ENCODE data around the gene DCAF4.
"Not testable (repeated sequence)": the region's sequence is repeated elsewhere in the genome, so short reads cannot be mapped to it uniquely, and the experiment has no call there.

The DCAF4 gene

DNA sequence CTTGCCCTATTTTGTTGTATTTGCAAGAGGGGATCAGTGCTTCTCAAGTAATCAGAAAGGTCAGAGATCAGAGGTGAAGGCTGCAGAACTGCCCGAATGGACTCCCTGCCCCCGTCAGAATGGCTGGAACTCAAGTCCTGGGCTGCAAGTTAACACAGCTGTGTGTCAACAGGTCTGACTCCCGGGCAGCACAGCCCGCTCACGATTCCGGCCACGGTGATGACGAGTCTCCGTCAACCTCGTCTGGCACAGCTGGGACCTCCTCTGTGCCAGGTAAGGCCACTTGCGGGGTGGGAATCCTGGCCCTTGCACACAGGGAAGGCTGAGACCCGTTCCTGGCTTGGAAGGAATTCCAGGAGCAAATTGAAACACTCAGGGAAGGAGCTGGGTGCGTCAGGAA lies 13.4 kb downstream of the DCAF4 start:
- no peak for DNase-seq

DNA sequence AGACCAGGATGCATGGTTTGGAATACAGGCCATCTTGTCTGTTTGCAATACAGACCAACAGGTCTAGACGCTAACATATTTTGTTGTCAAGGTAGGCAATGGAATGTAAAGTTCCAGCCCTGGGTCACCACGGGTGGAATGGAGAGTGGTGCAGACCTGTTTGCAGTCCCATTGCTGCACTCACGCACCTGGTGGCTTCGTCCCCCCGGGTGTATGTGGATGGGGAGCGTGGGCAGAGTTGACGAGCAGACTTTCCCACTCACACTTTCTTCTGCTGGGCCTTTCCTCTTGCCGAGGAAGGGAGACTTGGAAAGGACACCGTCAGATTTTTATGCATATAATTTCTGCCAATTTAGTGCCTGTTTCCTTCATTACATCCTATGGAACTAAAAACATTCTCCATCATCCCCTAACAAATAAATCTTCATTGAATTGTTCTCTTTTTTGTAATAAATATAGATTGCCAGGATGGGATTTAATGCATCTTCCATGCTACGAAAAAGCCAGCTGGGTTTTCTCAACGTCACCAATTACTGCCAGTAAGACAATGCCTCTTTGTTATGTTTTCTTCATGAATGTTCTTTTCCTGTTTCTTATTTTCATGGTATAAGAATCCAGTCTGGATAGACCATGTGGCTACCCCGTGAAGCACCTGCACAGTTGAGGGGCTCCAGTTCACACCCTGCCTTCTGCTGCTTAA lies 15.2 kb downstream of the DCAF4 start:
- DNase-seq = no peak

DNA sequence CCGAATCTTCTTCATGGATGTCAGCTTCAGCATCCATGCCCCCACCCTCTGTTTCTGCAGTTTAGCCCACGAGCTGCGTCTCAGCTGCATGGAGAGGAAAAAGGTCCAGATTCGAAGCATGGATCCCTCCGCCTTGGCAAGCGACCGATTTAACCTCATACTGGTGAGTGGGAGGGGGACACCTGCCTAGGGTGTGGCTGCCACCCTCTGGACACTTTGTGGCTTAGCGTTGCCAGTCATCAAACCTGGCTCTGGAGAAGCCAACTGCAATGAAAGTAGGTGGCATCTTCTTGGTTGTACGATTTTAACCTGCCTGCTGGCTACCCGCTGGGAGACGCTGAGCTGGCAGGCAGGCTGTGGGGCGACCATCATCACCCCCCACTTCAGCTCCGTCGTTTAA lies 16.7 kb downstream of the DCAF4 start:
- no peak for DNase-seq

DNA sequence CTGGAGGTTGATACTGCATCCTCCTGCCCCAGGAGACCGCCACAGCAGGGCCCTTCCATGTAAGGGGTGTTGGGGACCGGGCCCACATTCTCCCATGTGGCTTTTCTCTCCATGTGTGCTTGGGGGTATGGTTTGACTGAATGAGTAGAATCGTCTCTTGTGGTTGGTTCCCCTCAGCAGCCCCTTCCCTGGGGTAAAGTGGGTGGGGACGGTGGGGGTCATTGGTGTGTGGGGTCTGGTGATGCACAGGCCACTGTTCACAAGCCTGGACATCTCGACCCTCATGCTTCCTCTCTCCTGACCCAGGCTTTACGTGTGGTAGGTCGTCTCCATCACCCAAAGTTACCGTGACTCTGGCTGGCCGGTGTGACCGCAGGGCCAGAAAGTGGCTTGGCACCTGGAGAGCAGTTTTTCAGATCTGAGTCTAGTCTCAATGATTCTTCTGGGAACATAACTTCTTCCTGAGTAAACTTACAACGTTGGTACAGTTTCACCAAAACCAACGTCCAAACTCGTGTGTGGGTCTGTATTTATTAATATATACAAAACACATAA lies 17.7 kb downstream of the DCAF4 start:
- DNase-seq = no peak

DNA sequence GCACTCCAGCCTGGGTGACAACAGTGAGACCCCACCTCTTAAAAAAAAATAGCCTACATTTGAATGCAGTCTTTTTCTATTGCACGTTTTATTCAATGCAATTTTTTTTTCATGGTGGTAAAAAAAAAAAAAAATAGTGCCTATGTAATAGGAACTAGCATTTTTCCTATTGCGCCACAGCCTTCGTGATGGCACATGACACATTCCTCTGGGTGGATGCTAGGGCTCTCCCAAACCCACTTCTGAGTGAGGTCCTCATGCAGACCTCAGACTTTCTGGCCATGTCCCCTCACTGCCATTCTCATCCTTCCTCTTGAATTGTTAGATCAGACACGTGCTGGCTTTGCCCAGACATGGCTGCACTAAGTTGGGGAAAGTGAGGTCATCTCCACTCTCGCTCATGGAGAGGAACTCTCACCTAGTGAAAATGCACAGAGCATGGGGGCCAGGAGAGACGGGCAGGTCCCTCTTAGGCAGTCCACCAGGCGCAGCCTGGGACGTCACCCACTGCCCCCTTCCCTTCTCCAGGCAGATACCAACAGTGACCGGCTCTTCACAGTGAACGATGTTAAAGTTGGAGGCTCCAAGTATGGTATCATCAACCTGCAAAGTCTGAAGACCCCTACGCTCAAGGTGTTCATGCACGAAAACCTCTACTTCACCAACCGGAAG lies 19.2 kb downstream of the DCAF4 start:
- no peak for DNase-seq

DNA sequence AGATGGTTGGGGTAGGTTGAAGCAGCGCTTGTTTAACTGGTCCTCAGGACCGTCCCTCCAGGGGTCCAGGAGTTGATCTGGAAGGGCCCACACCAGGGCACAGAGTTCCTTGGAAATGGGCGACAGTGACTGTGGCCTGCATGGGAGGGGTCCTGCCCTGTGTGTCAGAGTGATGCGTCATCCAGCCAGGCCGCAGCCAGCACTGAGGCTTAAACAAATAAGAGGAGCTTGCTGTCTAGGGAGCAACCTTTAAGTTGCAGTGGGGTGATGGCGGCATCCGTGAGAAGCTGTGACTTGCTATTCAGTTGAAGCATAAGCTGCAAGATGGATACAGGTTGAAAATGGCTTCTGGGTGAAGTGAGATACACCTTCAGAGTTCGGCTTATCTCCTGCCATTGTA lies 20.2 kb downstream of the DCAF4 start:
- no peak for DNase-seq

DNA sequence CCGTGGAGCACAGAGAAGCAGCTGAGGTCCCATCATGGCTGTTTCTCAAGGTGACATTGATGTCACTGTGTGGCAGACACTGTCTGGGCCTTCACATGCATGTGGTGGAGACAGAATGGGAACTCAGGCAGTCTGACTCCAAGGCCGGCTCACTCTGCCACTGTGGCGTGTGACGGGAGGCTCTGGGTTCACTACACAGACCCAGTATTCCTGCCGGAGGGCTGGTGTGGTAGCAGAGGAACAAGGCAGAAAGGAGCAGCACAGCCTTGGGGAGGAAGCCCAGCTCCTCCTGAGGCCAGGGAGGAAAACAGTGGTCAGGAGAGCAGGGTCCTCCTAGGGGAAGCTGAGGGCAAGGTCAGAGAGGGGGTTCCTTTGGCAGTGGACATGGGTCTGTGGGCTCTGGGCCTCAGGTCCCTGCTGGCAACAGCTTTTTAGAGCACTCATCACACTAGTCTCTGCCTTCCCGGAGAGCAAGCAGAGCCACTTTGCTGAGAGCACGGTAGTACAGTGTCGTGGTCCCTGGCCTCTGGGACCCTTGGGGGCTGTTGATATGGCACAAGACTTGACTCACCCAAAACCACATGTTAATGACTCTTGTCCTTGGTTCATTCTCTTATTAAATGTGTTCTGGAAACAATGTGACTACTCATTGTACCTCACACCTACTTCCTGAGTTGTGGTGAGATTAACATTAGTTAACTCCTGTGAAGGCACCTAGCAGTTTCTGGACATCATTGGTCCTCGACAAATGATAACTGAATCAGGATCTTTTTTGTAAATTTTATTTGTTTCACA lies 21.3 kb downstream of the DCAF4 start:
- no peak for DNase-seq

DNA sequence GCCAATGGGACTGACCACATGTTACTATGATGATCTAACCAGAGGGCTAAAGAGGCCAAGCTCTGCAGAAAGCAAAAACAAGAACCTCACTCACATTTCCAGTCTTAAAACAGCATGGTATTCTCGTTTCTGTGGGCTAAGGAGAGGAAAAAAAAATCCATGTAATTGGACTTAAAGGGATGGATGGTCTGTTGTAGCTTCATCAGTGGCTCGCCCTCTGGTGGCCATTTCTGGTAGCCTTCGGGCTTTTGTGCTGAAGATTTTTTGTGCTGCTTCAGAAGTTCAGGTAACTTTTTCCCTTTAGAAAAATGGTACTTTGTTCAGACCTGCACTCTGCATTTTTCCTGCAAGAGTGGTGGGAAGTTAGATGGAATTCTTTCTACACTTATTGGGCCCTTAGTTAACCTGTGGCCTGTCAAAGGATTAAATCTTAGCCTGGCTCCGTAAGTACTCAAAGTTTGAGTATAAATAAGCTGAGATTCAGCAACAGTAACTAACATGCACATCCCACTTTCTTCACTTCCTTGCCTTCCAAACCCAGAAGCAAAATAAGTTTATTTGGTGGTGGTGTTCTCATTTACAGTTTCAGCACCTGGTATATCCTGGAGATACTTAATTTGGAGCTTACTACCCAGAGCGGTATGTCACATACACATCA lies 22.3 kb downstream of the DCAF4 start:
- DNase-seq = peak; percentile 25

DNA sequence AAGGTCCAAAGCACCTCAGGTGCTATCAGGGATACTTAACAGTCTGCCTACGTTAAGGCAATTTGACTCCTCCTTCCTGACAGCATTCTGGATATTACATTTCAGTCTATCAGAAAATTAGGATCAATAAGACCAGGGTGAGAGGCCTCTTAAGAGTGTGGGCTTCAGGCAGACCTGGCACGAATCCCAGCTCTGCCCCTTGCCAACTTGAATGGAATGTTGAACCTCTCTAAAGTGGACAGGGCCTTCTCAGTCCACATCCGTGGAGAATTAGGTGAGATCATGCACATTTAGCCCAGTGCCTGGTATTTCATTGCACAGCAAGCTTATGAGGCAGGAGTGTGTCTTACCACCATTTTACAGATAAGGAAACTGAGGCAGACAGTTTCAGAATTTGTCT lies 25.9 kb downstream of the DCAF4 start:
- DNase-seq = no peak

DNA sequence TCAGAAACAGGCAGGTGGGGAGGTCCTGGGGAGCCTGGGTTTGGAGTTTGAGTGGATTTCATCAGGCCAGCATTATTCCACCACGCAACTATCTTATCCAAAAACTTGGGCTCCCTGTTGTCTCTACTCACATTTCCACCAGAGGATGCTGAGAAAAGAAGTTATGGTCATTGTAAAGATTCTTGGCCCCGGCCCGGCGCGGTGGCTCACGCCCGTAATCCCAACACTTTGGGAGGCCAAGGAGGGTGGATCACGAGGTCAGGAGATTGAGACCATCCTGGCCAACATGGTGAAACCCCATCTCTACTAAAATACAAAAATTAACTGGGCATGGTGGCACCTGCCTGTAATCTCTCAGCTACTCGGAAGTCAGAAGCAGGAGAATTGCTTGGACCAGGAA lies 30.5 kb downstream of the DCAF4 start:
- not testable (repeated sequence) for DNase-seq

DNA sequence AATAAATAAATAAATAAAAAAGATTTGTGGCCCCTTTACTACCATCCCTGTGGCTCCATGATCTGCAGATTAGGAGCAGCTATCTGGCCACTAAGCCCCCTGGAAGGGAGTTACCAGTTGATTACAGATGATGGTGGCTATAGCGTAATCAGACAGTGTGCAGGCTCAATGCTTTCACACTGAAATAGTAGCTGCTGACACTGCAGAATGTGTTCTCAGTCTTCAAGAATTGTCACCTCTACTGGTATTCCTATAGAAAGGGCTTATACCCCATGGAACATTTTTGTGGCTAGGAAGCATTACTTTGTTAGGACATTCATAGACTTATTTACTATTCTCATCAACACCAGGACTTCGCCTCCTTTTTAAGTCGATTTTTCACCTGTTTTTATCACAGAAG lies 30.9 kb downstream of the DCAF4 start:
- no peak for DNase-seq

DNA sequence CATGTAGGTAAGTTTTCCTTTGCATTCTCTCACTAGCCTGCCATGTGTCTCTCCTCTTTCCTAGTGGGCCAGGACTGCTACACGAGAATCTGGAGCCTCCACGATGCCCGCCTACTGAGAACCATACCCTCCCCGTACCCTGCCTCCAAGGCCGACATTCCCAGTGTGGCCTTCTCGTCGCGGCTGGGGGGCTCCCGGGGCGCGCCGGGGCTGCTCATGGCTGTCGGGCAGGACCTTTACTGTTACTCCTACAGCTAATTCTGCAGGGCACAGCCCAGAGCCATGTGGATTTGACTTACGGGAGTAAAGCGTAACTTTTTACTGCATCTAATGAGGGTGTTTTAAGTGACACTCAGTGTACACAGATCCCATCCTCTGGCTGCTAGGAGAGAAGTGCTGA lies 32.3 kb downstream of the DCAF4 start:
- no peak for DNase-seq

DNA sequence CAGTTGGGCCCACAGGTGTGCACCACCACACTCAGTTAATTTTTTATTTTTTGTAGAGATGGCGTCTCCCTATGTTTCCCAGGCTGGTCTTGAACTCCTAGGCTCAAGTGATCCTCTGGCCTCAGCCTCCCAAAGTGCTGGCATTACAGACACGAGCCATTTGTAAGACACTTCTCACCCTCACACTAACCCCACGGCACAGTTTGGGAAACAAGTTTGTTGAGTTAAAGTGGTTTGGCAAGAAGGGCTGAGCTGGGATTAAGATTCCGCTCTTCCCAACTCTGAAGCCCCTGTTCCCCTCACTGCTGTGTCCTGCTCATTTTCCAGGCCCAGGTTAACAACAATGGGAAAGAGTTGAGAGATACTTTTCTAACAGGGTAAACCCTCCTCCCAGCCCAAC lies 34.8 kb downstream of the DCAF4 start:
- DNase-seq = not testable (repeated sequence)

DNA sequence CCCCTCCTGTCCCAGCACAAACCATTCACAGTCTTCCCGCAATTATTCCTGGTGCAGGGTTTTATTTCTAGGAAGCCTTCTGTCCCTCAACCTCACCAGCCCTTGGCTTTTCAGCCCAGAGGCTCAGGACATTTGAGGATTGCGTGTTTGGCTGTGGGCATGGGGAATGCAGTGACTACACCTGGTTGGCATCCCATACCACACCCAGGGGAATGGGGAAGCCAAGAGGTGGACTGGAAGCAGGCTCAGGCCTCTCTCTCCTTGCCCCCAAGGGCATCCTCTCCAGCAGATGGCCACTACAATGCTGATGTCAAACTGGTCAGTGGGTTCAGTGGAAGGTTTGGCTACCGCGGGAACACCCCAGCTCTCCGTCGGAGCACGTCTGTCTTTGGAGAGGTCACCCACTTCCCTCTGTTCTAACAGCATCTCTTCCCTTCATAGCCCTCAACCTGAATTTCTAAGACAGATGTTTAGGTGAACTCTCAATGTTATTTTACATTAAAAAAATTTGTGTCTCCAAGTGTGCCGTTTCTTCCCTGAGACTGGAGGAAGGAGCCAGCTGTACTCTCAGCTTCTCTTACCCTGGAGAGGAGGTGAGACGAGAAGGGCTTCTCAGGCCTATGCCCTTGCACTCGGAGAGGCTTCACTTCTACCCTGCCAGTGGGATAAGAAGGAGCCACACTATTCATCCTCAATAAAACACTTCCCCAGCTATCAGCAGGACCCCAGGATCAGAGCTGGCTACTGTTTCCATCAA lies 35.5 kb downstream of the DCAF4 start:
- peak; percentile 93 for DNase-seq

DNA sequence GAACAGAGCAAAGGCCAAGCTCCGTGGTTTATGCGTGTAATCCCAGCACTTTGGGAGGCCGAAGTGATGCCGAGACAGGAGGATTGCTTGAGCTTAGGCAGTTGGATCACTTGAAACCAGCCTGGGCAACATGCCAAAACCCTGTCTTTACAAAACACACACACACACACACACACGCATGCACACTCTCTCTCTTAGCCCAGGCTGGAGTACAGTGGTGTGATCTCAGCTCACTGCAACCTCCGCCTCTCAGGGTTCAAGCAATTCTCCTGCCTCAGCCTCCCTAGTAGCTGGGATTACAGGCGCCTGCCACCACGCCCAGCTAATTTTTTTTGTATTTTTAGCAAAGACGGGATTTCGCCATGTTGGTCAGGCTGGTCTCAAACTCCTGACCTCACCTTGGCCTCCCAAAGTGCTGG lies 36.1 kb downstream of the DCAF4 start:
- peak; percentile 75 for DNase-seq

DNA sequence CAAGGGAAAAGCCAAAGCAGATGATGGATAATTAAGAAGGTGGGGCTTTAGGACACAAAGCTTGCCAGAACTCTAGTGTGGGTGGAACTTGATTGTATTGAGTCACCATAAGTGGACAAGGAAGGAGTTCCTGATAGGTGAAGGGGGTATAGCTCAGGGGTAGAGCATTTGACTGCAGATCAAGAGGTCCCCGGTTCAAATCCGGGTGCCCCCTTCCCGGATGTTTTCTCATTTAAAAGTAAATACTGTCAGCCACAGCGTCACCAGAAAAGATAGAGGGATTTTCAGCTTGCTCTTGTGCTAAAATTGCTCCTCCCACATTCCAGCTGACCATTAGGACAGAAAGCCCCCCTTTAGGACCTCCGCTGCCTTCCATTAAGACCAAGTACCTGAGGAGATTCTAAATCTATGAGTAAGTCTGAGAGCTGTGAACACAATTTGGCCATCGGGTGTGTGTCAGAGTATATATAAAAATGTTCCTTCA lies 36.6 kb downstream of the DCAF4 start:
- DNase-seq = peak; percentile 88

DNA sequence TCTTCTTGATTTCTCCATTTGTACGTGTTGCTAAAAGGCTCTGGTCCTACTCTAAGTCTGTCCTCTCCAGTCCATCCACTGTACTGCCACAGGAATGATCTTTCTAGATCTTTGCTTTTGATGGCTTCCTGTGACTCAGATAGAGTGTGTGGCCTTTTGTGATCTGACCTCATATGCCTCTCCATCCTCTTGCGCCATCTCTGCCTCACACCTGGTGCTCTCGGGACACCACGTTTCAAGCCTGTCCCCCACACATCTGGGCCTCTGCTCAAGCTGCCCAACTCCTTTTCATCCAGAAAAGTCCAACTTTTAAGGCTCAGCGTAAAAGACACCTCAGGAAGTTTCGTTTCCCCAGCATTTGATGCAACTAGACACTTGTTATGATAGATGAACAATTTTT lies 39.0 kb downstream of the DCAF4 start:
- no peak for DNase-seq

DNA sequence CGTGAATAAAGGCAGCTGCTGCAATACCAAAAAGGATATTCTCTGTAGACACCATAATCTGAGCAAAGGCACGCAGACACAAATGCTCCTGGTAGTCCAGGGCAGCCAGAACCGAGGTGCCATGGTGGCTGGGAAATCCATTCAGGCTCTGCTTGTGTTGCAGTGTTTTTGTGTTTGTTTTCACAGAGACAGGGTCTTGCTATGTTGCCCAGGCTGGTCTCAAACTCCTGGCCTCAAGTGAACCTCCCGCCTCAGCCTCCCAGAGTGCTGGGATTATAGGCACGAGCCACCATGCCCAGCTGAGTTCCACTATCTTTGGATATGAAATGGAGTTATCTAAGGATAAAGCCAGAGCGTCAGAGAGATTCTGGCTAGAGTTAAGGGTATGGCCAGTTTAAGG lies 39.8 kb downstream of the DCAF4 start:
- DNase-seq = no peak

DNA sequence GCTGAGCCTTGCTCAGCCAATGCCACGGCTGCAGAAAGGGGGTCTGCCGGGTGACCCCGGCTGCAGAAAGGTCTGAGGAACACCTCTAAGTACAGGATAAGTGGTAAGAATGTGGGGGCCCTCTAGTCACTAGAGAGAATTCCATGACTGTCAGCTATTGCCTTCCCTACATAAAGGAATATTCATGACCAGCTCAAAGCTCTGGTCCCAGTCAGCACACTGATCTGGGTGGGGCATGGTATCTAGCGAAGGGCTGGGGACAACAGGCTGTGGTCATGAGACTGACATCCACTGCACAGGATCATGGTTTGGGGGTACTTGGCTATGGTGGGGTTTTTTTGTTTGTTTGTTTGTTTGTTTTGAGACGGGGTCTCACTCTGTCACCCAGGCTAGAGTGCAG lies 42.1 kb downstream of the DCAF4 start:
- no peak for DNase-seq

DNA sequence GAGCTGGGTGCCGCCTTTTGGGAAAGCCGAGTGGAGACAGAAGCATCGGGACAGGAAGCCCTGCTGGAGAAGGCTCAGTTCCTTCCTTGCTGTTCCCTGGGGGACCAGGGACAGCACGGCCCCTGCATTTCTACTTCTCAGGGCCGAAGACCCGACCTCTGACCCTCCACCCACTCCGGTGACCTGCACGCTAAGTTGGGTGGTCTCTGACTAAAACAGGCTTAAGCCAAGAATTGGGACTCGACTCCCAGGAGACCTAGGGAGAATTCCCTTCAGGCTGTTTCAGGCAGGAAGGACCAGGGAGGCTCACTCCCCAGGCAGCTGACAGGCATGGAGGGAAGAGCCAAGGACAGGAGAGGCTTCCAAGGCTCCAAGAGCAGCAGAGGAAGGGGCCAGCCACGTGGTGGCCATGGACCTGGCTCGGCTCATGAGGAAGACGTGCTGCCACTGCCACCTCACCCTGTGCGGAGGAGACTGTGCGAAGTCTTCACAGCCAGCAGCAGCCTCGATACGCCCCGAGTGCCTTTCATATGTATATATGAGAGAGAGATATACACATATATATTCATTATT lies 43.9 kb downstream of the DCAF4 start:
- no peak for DNase-seq

DNA sequence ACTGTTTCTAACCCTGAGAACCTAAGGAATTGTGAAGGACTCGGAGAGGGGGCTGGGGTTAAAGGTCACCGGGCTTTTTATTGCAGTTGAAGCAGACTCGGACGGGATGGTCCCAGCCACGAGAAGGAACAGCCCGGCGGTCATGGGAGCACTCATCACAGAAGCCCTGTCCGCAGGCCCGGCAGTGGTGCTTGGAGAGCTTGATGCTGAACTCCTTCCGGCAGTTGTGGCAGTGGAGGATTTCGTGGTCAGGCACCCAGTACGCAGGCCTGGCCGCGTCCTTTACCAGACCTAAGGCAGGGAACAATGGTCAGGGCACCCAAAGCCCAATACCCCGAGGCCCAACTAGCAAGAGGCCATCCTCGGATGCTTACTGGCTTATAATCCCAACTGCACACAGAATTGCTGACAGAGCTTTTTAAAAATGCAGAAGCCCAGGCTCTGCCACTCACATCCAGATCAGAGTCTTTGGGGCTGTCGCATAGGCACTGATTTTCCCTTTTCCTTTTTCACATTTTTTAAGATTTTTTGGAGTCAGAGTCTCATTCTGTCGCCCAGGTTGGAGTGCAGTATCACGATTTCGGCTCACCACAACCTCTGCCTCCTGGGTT lies 44.7 kb downstream of the DCAF4 start:
- DNase-seq = no peak
